ENCODE measurements around the gene GRM1. TPM values are rescaled to one million over a fixed set of nuclear protein-coding genes. Genes with fewer than 3 reads are reported as not detected.

GRM1 gene
- total and polyA plus RNA-seq, 9 donors, result 0.02 to 0.24 (median 0.10) TPM

- H3K27ac ChIP-seq, result no peak overlapping the region
- TF ChIP-seq POLR2A (IDR thresholded peaks at IDR 0.05) (no peak), EP300 (IDR thresholded peaks at IDR 0.05) (no peak), CTCF (IDR thresholded peaks at IDR 0.05) (no peak)
- H3K9me3 ChIP-seq, result no peaks in the 10 kb centered on the region
- no peaks in the 10 kb centered on the region for H3K27me3 ChIP-seq
- H3K36me3 ChIP-seq, result no peaks in the 10 kb centered on the region
- no peak for DNase-seq
- H3K4me1 ChIP-seq (ENCODE audit: insufficient read depth), result no peaks in the 10 kb centered on the region
- intact Hi-C loops (cut with DNase I), result no loop called here
- 63 to 71% (median 64%) methylated on average over 3 of the region's 3 CpGs for WGBS, 3 donors
- no peak overlapping the region for H3K4me3 ChIP-seq
These were observed 64.3 kb downstream of the GRM1 start for GRCh38 chr6:146092961-146093686.

- Histone ChIP-seq H3K36me3 (no peaks in the 10 kb centered on the region), H3K27me3 (no peaks in the 10 kb centered on the region), H3K4me3 (no peak overlapping the region), H3K27ac (no peak overlapping the region), H3K4me1 (ENCODE audit: insufficient read depth) (no peaks in the 10 kb centered on the region), H3K9me3 (no peaks in the 10 kb centered on the region)
- TF ChIP-seq EP300 (IDR thresholded peaks at IDR 0.05), result no peak
- TF ChIP-seq CTCF (IDR thresholded peaks at IDR 0.05), result no peak
- TF ChIP-seq POLR2A (IDR thresholded peaks at IDR 0.05), result no peak
- WGBS, 3 donors, result 49 to 58% (median 49%) methylated on average over 2 of the region's 2 CpGs
- intact Hi-C loops (cut with DNase I), result no loop called here
- no peak for DNase-seq
These were observed 66.6 kb downstream of the GRM1 start for GRCh38 chr6:146095481-146095880.

GRCh38 chr6:146097586-146097985 lies 68.7 kb downstream of the GRM1 start:
- Histone ChIP-seq H3K36me3 (no peaks in the 10 kb centered on the region), H3K4me3 (no peak overlapping the region), H3K27ac (no peak overlapping the region), H3K4me1 (ENCODE audit: insufficient read depth) (no peaks in the 10 kb centered on the region), H3K9me3 (no peaks in the 10 kb centered on the region), H3K27me3 (no peaks in the 10 kb centered on the region)
- intact Hi-C loops (cut with DNase I), result no loop called here
- TF ChIP-seq EP300 (IDR thresholded peaks at IDR 0.05), result no peak
- no peak for DNase-seq
- WGBS, 3 donors, result 90 to 94% (median 91%) methylated on average over 2 of the region's 2 CpGs

- WGBS, 3 donors, result 29 to 44% (median 38%) methylated on average over 1 of the region's 1 CpG
- no peaks in the 10 kb centered on the region for H3K36me3 ChIP-seq
- intact Hi-C loops (cut with DNase I), result loop anchor here in 1 of 4 donors (10.0 kb wide), 1 partner anchor 646 kb away; no protein-coding TSS in a partner anchor
- H3K4me1 ChIP-seq (ENCODE audit: insufficient read depth), result no peaks in the 10 kb centered on the region
- DNase-seq, result no peak
- H3K27me3 ChIP-seq, result no peaks in the 10 kb centered on the region
- H3K4me3 ChIP-seq, result no peak overlapping the region
- no peak for TF ChIP-seq EP300 (IDR thresholded peaks at IDR 0.05)
- TF ChIP-seq CTCF (IDR thresholded peaks at IDR 0.05), result no peak
- TF ChIP-seq POLR2A (IDR thresholded peaks at IDR 0.05), result no peak
- no peaks in the 10 kb centered on the region for H3K9me3 ChIP-seq
- H3K27ac ChIP-seq, result no peak overlapping the region
These were observed 71.9 kb downstream of the GRM1 start for GRCh38 chr6:146100776-146101175.

GRCh38 chr6:146103416-146104072 lies 74.7 kb downstream of the GRM1 start:
- no peak for TF ChIP-seq CTCF (IDR thresholded peaks at IDR 0.05)
- no peak for TF ChIP-seq EP300 (IDR thresholded peaks at IDR 0.05)
- no peak for TF ChIP-seq POLR2A (IDR thresholded peaks at IDR 0.05)
- WGBS, 3 donors, result 70 to 83% (median 80%) methylated on average over 3 of the region's 3 CpGs
- H3K4me1 ChIP-seq (ENCODE audit: insufficient read depth), result no peaks in the 10 kb centered on the region
- no peaks in the 10 kb centered on the region for H3K27me3 ChIP-seq
- no peak for DNase-seq
- no peak overlapping the region for H3K27ac ChIP-seq
- no peaks in the 10 kb centered on the region for H3K36me3 ChIP-seq
- H3K4me3 ChIP-seq, result no peak overlapping the region
- intact Hi-C loops (cut with DNase I), result loop anchor here in 1 of 4 donors (10.0 kb wide), 1 partner anchor 649 kb away; no protein-coding TSS in a partner anchor
- no peaks in the 10 kb centered on the region for H3K9me3 ChIP-seq

Data from ovary (tissue), 9 donors.